Stimulated activated CD4-positive, alpha-beta T cell treated with anti-CD3 and anti-CD28 coated beads, Interleukin-15, amount 100 ng/mL, for 48 hours (primary cell): ENCODE measurements around the gene CXorf49B.
"Not testable (repeated sequence)": the region's sequence is repeated elsewhere in the genome, so short reads cannot be mapped to it uniquely, and the experiment has no call there.

Experiments
- DNase-seq, 2 donors: peaks; one replicate each; pipeline ENCODE4 v3.0.0-alpha.2; 2020; ENCODE audit warnings: low read depth in 2 of 2

Gene CXorf49B

DNA sequence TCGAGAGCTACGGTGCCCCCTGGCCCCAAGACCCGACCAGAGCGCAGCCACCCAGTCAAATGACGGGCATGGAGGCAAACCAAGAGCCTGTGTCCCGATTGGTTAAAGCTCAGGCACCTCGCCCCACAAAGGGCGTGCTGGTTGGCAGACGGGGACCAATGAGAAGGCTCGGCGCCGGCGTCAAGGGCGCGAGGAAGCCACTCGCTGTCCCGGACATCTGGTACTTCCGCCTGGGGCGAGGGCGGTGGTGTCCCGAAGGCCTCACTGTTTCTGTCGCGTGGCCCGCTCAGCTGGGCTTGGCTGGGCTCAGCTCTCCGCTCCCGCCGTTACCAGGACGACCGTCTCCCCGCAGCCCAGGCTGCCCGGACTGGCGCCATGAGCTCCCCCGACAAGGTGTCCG is at the start of gene CXorf49B:
CXorf49B (plus strand) TSS at position 301 of the 400 bp plus-strand sequence; CDS start at position 376, 75 bp downstream.
- DNase-seq: not testable (repeated sequence)

DNA sequence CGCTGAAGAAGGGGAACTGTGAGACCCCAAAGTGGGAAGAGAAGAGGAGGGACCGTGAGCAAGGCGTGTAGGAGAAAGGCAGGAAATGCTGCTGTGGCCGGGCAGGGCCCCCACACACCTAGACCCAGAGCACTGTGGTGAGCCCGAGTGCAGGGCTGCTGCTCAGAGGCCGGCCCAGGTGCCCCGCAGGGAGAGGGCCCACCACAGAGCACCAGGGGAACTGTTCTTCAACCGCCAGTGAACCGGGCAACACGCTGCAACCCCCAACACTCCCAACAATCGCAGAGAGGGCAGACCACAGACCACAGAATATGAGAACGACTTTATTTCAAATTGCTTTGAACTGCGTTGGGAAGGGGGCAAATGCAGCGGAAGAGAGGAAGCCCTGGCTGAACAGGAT is 49.1 kb upstream of the CXorf49B start:
- not testable (repeated sequence) for DNase-seq

DNA sequence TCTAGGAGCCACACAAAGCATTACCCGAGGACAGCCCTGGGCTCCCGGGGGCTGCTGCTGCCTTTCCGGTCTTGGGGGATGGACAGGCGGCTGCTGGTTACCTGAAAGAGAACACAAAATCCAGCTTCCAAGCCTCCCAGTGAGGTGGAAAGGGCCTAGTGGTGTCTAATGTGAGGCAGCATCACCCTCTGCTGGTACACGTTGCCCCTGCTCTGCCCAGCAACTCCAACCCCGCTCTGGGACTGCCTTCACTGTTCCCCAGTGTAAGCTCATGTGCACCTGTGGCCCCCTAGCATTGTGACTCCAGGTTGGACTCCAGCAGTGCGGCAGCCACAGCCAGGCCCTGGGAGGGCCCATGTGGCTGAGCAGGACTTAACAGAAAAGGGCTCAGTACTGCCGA is 47.6 kb upstream of the CXorf49B start:
- DNase-seq: not testable (repeated sequence)

DNA sequence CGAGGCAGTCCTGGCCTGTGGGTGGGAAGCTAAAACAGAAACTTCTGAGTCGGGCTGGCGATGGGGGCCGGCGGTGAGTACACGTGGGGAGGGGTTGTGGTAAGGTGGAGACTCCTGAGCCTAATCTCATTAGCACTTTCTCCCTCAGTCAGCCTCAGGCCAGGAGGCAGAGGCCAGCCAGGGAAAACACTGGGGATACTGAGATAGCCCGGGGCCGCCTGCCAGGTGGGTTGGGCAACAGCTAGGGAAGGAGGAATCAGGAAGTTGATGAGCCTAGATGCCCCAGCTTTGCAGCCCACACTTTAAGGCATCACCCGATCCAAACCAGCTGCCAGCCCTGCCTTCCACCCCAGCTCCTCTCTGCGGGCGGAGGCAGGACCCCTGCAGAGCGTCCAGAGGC is 46.8 kb upstream of the CXorf49B start:
- DNase-seq: not testable (repeated sequence)

DNA sequence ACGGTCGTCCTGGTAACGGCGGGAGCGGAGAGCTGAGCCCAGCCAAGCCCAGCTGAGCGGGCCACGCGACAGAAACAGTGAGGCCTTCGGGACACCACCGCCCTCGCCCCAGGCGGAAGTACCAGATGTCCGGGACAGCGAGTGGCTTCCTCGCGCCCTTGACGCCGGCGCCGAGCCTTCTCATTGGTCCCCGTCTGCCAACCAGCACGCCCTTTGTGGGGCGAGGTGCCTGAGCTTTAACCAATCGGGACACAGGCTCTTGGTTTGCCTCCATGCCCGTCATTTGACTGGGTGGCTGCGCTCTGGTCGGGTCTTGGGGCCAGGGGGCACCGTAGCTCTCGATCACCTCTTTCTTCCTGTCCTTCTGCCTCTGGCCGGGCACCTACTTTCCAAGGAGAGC is 45.0 kb upstream of the CXorf49B start, which contains the start of gene CXorf49:
CXorf49 (minus strand) TSS at position 101 of the 400 bp plus-strand sequence. CDS start 134 bp downstream, outside the sequence.
- not testable (repeated sequence) for DNase-seq

DNA sequence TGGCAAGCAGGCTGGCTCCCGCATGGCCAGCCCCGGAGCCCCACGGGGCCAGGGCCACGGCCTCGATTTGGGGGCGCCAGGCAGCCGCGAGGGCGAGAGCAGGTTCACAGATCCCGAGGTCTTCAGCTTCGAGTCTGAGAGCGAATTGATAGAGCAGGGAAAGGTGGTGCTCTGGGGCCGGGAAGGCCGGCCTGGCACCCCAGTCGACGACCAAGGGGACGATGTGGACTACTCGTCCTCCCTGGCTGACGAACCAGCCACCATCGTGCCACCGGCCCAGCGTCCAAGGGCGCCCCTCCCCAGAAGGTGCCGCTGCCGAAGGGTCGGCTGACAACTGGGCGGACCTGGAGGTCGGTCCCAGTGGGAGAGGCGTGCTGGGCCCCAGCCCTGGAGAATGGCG is 44.0 kb upstream of the CXorf49B start:
- not testable (repeated sequence) for DNase-seq

DNA sequence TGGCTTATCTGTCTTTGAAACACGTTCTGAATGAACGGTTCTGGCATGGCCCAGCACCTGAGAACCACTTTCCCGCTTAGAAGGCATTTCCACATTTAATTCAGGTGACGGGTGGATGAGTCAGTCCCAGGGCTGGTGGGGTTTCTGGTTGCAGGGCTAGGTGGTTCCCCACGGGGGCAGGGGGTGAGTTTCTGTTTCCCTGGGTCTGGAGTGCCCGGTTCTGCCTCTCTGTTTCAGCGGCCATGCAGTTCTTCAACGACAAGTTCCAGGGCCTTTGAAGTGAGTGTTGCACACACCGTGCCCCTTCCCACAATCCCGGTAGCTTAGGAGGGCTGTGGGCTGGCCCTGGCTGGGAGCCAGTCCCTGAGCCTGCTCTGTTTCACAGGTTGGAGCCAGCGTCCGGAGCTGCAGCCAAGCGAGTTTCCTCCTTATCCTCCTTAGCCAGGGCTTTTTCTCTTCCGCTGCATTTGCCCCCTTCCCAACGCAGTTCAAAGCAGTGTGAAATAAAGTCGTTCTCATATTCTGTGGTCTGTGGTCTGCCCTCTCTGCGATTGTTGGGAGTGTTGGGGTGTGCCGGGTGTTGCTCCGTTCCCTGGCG is 42.8 kb upstream of the CXorf49B start:
- DNase-seq: not testable (repeated sequence)

DNA sequence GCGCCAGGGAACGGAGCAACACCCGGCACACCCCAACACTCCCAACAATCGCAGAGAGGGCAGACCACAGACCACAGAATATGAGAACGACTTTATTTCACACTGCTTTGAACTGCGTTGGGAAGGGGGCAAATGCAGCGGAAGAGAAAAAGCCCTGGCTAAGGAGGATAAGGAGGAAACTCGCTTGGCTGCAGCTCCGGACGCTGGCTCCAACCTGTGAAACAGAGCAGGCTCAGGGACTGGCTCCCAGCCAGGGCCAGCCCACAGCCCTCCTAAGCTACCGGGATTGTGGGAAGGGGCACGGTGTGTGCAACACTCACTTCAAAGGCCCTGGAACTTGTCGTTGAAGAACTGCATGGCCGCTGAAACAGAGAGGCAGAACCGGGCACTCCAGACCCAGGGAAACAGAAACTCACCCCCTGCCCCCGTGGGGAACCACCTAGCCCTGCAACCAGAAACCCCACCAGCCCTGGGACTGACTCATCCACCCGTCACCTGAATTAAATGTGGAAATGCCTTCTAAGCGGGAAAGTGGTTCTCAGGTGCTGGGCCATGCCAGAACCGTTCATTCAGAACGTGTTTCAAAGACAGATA is 2.4 kb upstream of the CXorf49B start:
- not testable (repeated sequence) for DNase-seq

DNA sequence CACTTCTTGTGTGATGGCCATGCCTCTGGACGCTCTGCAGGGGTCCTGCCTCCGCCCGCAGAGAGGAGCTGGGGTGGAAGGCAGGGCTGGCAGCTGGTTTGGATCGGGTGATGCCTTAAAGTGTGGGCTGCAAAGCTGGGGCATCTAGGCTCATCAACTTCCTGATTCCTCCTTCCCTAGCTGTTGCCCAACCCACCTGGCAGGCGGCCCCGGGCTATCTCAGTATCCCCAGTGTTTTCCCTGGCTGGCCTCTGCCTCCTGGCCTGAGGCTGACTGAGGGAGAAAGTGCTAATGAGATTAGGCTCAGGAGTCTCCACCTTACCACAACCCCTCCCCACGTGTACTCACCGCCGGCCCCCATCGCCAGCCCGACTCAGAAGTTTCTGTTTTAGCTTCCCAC is 1.7 kb downstream of the CXorf49B start:
- DNase-seq: not testable (repeated sequence)

DNA sequence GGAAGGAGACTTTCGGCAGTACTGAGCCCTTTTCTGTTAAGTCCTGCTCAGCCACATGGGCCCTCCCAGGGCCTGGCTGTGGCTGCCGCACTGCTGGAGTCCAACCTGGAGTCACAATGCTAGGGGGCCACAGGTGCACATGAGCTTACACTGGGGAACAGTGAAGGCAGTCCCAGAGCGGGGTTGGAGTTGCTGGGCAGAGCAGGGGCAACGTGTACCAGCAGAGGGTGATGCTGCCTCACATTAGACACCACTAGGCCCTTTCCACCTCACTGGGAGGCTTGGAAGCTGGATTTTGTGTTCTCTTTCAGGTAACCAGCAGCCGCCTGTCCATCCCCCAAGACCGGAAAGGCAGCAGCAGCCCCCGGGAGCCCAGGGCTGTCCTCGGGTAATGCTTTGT is 2.5 kb downstream of the CXorf49B start:
- DNase-seq: not testable (repeated sequence)

DNA sequence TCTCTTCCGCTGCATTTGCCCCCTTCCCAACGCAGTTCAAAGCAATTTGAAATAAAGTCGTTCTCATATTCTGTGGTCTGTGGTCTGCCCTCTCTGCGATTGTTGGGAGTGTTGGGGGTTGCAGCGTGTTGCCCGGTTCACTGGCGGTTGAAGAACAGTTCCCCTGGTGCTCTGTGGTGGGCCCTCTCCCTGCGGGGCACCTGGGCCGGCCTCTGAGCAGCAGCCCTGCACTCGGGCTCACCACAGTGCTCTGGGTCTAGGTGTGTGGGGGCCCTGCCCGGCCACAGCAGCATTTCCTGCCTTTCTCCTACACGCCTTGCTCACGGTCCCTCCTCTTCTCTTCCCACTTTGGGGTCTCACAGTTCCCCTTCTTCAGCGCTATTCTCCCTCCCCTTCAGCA is 4.0 kb downstream of the CXorf49B start:
- not testable (repeated sequence) for DNase-seq

DNA sequence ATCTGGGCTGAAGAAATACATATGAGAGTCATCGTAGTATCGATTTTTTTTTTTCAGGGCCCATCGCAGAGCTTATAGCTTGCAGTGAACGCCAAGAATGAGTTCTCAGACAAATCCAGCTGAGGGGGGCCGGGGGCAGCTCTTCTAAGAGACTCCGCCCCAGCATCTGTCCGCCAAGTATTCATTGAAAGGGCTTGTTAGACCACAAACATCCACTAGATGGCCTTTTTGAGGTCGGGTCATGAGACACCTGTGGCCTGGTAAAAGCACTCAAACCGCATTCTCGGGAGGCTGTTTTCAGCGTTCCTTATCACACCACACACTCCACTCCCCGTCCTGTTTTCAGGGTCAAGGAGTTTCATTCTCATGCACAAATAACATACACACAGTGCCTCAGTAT is 15.2 kb downstream of the CXorf49B start:
- DNase-seq: not testable (repeated sequence)

DNA sequence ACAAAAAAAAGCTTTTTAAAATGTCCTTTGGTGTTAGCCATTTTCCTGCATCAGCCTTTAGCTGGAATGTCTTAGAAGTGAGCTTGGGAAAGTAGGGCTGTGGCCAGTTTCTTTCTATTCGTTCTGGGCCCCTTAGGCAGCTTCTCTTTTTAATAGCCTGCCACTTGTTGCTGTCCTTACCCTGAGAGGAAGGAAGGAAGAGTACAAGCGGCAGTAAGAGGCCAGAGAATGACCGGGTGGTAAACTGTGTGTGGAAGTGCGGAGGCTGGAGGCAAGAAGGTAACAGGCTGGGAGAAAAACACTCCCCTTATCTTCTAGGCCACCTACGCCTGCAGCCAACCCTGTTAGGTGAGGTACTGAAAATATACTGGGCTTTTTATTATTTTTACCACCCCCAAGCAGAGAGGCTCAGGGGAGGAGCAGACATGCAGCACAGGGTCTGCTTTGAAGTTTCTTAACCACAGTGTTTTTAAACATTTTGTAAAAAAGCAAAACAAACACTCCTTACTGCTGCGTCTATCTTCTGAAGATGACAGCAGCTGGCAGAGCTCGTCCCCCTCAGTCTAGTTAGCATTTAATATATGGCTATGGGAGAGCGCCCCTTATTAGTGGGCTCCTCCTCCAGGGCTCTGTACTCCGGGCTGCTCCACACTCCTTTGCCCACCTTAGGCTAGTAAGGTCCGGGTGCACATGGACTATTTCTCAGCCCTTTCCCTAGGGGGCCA is 19.2 kb downstream of the CXorf49B start:
- not testable (repeated sequence) for DNase-seq

DNA sequence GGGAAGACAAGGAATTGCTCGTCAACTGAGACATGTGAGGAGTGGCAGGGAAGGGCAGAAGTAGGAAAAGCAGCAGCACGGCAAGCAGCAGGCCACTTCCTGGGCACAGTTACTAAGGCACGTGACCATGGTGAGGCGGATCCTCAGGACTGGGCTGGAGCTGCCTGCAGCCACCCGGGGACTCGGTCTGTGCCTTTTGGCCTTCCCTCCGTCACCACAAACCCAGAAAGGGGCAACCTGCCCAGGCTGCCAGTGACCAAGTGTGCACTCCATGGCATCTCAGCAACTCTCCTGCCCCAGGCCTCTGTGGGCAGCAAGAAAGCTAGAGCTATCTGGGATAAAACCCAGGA is 19.8 kb downstream of the CXorf49B start:
- DNase-seq: not testable (repeated sequence)

DNA sequence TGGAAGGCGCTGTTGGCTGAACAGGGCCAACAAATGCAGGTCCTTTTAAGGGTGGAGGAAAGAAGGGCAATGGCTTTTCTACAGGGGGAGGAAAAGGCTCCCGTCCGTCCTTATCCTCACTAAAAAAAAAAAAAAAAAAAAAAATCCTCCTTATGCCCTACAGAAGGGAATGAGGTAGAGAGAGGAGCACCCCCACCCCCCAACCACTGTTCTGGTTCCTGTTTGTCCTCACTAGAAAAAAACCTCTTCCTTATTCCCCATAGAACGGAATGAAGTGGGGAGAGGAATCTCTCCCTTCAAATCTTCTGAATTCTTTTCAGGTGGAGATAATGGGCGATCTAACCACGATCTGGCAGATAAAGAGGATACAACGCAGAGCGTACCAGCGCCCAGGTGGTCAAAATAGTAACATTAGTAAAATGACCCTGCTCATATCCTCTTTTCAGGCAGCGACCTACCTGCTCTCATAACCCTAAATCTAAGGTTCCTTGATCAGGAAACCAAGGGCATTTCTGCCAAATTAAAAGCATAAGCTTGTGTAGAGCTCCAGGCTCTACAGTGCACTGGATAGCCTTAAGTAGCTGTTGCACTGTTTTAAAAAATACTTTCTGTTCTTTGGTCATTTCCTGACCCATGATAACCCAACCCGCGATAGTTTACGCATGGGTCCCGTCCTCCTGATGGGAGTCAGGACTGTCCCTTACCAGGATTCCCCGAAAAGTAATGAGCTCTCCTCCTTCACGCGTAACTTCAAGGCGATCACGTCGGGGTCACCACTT is 20.6 kb downstream of the CXorf49B start:
- not testable (repeated sequence) for DNase-seq

DNA sequence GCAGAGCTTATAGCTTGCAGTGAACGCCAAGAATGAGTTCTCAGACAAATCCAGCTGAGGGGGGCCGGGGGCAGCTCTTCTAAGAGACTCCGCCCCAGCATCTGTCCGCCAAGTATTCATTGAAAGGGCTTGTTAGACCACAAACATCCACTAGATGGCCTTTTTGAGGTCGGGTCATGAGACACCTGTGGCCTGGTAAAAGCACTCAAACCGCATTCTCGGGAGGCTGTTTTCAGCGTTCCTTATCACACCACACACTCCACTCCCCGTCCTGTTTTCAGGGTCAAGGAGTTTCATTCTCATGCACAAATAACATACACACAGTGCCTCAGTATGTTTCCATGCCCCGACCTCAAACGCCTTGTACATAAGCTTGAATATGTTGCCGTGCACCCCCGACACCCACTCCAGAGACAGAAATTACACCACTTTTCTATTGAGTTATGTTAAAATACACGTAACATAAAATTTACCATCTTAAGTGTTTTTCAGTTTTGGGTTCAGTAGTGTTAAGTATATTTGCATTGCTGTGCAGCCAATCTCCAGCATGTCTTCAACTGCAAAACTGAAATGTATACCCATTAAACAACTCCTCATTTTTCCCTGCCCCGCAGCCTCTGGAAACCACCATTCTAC is 21.3 kb downstream of the CXorf49B start:
- not testable (repeated sequence) for DNase-seq

DNA sequence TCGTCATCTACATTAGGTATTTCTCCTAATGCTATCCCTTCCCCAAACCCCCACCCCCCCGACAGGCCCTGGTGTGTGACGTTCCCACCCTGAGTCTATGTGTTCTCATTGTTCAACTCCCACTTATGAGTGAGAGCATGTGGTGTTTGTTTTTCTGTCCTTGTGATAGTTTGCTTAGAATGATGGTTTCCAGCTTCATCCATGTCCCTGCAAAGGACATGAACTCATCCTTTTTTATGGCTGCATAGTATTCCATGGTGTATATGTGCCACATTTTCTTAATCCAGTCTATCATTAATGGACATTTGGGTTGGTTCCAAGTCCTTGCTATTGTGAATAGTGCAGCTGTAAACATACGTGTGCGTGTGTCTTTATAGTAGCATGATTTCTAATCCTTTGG is 43.3 kb downstream of the CXorf49B start:
- DNase-seq: not testable (repeated sequence)

DNA sequence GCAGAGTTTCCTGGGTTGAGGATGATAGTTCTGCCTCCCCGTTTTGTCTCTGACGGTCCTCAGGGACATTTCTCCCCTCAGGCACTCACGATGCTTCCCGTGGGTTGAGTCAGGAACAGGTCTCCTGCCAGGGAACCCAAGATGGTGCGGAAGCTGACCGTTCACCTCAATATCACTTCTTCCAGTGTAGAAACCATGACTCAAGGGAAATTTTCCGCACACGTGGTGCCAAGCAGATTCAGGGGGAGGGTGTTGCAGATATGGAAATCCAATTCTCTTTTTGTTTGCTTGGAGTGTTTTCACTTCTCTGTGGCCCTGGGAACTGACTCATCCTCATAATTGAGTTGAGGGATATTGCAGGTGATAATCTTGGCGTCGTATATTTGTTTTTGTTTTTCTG is 46.7 kb downstream of the CXorf49B start:
- no peak for DNase-seq

DNA sequence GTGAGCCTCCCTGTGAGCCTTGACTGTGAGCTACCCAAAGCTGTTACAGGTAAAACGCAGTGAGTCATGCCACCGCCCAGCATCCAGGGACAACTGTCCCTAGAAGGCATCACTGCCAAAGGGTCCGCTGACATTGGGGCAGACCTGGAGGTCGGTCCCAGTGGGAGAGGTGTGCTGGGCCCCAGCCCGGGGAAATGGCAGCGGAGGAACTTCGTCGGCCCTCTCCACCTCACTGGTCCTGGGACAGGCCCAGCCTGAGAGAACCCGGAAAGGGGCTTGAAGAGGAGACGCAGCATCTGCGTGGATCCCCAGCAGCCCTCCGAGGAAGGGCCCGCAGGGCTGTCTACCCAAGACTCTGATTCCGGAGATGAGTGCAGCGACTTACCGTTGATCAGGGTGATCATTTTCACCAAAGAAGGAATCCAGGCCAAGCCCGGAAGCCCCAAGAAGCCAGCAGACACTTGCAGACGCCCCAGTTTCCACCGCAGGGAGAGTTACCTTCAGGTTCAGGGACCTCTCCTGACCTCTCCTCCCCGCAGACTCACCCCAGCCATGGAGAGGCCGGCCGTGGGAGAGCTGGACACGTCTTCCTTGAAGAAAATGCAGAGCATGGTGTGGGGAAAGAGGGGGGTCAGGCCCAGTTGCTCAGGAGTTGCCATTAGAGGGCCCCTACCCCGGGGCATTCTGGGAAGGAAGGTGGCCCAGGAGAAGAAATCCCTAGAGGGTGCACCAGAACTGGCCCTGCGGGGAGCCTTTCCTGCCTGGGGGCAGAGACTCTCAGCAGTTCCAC is 51.2 kb downstream of the CXorf49B start:
- no peak for DNase-seq

DNA sequence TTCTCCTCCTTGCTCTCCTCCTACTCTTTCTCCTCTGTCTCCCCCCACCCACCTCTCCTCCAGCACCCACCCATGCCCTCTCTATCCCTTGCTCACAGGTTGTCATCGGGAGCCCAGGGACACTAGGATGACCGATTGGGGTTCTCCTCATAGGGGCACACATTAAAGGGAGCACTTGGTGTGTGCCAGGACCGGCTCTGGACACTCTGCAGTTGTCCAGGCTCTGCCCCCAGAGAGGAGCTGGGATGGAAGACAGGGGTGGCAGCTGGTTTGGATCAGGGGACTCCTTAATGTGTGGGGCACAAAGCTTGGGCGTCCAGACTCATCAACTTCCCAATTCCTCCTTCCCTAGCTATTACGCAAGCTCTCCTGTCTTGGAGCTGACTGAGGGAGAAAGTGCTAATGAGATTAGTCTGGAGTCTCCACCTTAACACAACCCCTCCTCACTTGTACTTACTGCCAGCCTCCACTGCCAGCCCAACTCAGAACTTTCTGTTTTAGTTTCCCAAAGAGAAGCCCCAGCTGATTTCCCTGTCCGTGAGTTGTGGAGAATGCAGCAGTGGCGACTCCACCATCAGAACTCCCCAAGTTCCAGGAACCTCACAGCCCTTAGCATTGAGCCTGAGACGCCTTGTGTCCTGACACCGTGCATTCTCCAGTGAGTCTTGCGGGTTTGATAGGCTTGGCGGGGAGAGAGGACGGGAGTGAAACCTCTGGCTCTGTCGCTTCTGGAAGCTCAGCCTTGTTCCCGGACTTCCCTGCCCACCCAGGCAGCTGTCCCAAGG is 52.2 kb downstream of the CXorf49B start:
- DNase-seq: no peak
